H1 (cell line): ENCODE measurements around the gene PRSS50.

ENCODE experiments used
- CBX5 ChIP-seq: fragments of 300-800, 300-1000 bp; sonication (generic); IDR thresholded peaks from 2 replicates; pipeline ENCODE4 v1.7.1; 2016; ENCODE audit warnings: antibody characterized with exemption, low read length, low read depth
- CHD1 ChIP-seq: IDR thresholded peaks from 2 replicates; pipeline ENCODE4 v1.6.1; 2012; ENCODE audit warnings: low read depth, low read length, improper control_type of control experiment
- CREB1 ChIP-seq: IDR thresholded peaks from 2 replicates; pipeline ENCODE4 v1.6.1; 2012; ENCODE audit warnings: inconsistent platforms
- EGR1 ChIP-seq: IDR thresholded peaks from 2 replicates; pipeline ENCODE4 v1.6.1; 2011; ENCODE audit warnings: low read depth, low read length, borderline replicate concordance
- GABPA ChIP-seq: IDR thresholded peaks from 2 replicates; pipeline ENCODE4 v1.6.1; 2011; ENCODE audit warnings: mild to moderate bottlenecking, low read length, moderate library complexity, borderline replicate concordance; ENCODE audit not compliant: insufficient read depth
- NANOG ChIP-seq: IDR thresholded peaks from 2 replicates; pipeline ENCODE4 v1.6.1; 2011; ENCODE audit warnings: low read length, low read depth, mild to moderate bottlenecking, inconsistent platforms; ENCODE audit not compliant: insufficient read depth, poor library complexity, severe bottlenecking
- POLR2A ChIP-seq, 2 experiments: IDR thresholded peaks; 1 replicate in 1 of 2; 2 replicates in 1 of 2; pipeline ENCODE4 v1.6.1; 2011; ENCODE audit warnings: low read depth in 2 of 2, low read length in 2 of 2, mild to moderate bottlenecking in 2 of 2; ENCODE audit errors: control extremely low read depth in 1 of 2
- POLR2AphosphoS5 ChIP-seq: IDR thresholded peaks from 2 replicates; pipeline ENCODE4 v1.6.1; 2011; ENCODE audit warnings: low read depth, low read length
- POU5F1 ChIP-seq: IDR thresholded peaks from 2 replicates; pipeline ENCODE4 v1.6.1; 2011; ENCODE audit warnings: low read depth, mild to moderate bottlenecking, low read length, moderate library complexity
- SP2 ChIP-seq: IDR thresholded peaks from 2 replicates; pipeline ENCODE4 v1.6.1; 2012; ENCODE audit warnings: mild to moderate bottlenecking, low read length, inconsistent platforms
- TEAD4 ChIP-seq: IDR thresholded peaks from 2 replicates; pipeline ENCODE4 v1.6.1; 2012; ENCODE audit warnings: low read depth, low read length, inconsistent platforms, mixed read lengths
- TF ChIP-seq, protein P1 (sequence below), 3 experiments: IDR thresholded peaks; 1 replicate in 2 of 3; 2 replicates in 1 of 3; pipeline versions ENCODE4 v1.5.1 to v1.6.1; 2011; ENCODE audit warnings: low read length in 3 of 3, mild to moderate bottlenecking in 3 of 3, inconsistent platforms in 2 of 3, low read depth in 1 of 3, moderate library complexity in 1 of 3; ENCODE audit not compliant: insufficient read depth in 1 of 3; ENCODE audit errors: control extremely low read depth in 1 of 3

DNA sequence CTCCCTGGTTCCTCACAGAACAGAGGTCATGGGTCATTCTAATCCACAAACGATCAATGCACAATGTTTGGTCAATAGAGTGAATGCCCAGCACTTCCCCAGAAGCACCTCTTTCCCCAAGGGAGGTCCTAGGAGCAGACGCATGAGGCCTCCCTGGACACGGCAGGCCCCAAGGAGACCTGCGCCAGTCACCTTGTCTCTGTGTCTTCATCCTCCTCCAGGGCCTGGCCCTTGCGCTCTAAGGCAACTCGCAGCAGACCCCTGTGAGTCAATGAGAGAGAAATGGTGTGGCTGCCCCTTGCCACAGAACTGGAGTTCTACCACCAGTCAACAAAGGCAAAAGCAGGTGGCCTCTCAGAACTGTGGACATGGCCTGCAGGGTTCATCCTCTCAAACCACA, 42.2 kb downstream of the PRSS50 start:
- TF ChIP-seq, protein P1, sequence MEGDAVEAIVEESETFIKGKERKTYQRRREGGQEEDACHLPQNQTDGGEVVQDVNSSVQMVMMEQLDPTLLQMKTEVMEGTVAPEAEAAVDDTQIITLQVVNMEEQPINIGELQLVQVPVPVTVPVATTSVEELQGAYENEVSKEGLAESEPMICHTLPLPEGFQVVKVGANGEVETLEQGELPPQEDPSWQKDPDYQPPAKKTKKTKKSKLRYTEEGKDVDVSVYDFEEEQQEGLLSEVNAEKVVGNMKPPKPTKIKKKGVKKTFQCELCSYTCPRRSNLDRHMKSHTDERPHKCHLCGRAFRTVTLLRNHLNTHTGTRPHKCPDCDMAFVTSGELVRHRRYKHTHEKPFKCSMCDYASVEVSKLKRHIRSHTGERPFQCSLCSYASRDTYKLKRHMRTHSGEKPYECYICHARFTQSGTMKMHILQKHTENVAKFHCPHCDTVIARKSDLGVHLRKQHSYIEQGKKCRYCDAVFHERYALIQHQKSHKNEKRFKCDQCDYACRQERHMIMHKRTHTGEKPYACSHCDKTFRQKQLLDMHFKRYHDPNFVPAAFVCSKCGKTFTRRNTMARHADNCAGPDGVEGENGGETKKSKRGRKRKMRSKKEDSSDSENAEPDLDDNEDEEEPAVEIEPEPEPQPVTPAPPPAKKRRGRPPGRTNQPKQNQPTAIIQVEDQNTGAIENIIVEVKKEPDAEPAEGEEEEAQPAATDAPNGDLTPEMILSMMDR (IDR thresholded peaks at IDR 0.05; ENCODE audit: control extremely low read depth in 1 of 3, insufficient read depth in 1 of 3, low read depth in 1 of 3, low read length in 3 of 3) = no peak
- TF ChIP-seq EGR1 (no peak), NANOG (no peak), POU5F1 (no peak), TEAD4 (no peak), SP2 (no peak), POLR2A (IDR thresholded peaks at IDR 0.05; ENCODE audit: control extremely low read depth in 1 of 2, low read depth in 2 of 2, low read length in 2 of 2) (no peak), CREB1 (no peak), POLR2AphosphoS5 (no peak), CBX5 (no peak), CHD1 (no peak), GABPA (no peak)
